Activated B cell treated with CpG ODN at 0.5 μM for 24 hours (primary cell): ENCODE measurements around the gene BCL6. TPM values are rescaled to one million over a fixed set of nuclear protein-coding genes. Genes with fewer than 3 reads are reported as not detected.

Experiments used
- ATAC-seq: fragments of 200-7000 bp; cut with Tn5 transposase; one replicate; pipeline ENCODE4 v1.10.0; 2021; ENCODE audit warnings: low read depth, mild to moderate bottlenecking, moderate library complexity
- CTCF ChIA-PET: fragments of 350-600 bp; sonication (Branson Sonifier 250); formaldehyde crosslinking; loops from one replicate; lab custom pipeline; 2021; ENCODE audit warnings: antibody characterized with exemption; lab: Charles Lee
- POLR2A ChIA-PET: fragments of 350-600 bp; sonication (Branson Sonifier 250); formaldehyde crosslinking; loops from one replicate; lab custom pipeline; 2021; ENCODE audit warnings: antibody characterized with exemption; lab: Charles Lee
- DNase-seq: peaks from one replicate; pipeline ENCODE4 v3.0.0; 2022
- H3K27ac Mint-ChIP-seq: one replicate; pipeline ENCODE4 v1.8.0; 2020; ENCODE audit warnings: mixed read lengths
- H3K27me3 Mint-ChIP-seq: one replicate; pipeline ENCODE4 v1.8.0; 2021; ENCODE audit warnings: mixed read lengths
- H3K36me3 Mint-ChIP-seq: one replicate; pipeline ENCODE4 v1.8.0; 2021; ENCODE audit warnings: low read depth, mixed read lengths
- H3K4me1 Mint-ChIP-seq: one replicate; pipeline ENCODE4 v1.8.0; 2021; ENCODE audit warnings: mixed read lengths
- H3K4me3 Mint-ChIP-seq: one replicate; pipeline ENCODE4 v1.8.0; 2020; ENCODE audit warnings: mild to moderate bottlenecking, mixed read lengths
- H3K9me3 Mint-ChIP-seq: one replicate; pipeline ENCODE4 v1.8.0; 2020; ENCODE audit warnings: mixed read lengths
- CTCF ChIP-seq: fragments of 200-600 bp; IDR thresholded peaks from one replicate; pipeline ENCODE4 v1.8.0; 2022; ENCODE audit warnings: antibody characterized with exemption, mild to moderate bottlenecking
- intact Hi-C: fragments of 100-400 bp; cut with micrococcal nuclease; formaldehyde crosslinking; loops from one replicate; pipeline ENCODE4 v1.15.1; 2024
- total RNA-seq: library from RNA; stranded (reverse); gene quantifications from 2 replicates; pipeline ENCODE4 v1.2.3, GENCODE V29; 2022

Gene BCL6
- total RNA-seq, 1 donor from 2014 or later = 100 TPM

- H3K27ac Mint-ChIP-seq = peak overlapping the region; percentile 90
- peak; percentile 95 for TF ChIP-seq CTCF
- CTCF ChIA-PET = interaction anchor here (0.6 to 6.4 kb wide), 83 partner anchors 10 to 1411 kb away, joined by 3 to 545 read pairs (median 4); no protein-coding TSS in a partner anchor
- DNase-seq (peak; percentile 81), ATAC-seq (peak; percentile 46)
- peak overlapping the region; percentile 98 for H3K4me3 Mint-ChIP-seq
- intact Hi-C loops = loop anchor here (1.0 to 10.0 kb wide), 5 partner anchors 505 to 1495 kb away; no protein-coding TSS in a partner anchor
- H3K27me3 Mint-ChIP-seq = no peaks in the 10 kb centered on the region
- POLR2A ChIA-PET = interaction anchor here (0.5 to 4.6 kb wide), 41 partner anchors 10 to 1411 kb away, joined by 3 to 137 read pairs (median 5); partner anchors contain the start of gene LPP
- H3K4me1 Mint-ChIP-seq = peaks cover 66% of the 10 kb centered on the region
- peaks cover 24% of the 10 kb centered on the region for H3K36me3 Mint-ChIP-seq
- H3K9me3 Mint-ChIP-seq = no peaks in the 10 kb centered on the region
Observed at GRCh38 chr3:187739561-187740332, 5.5 kb downstream of the BCL6 start.

- peaks cover 22% of the 10 kb centered on the region for H3K36me3 Mint-ChIP-seq
- ChIA-PET CTCF (interaction anchor here (0.7 to 6.4 kb wide), 34 partner anchors 11 to 1410 kb away, joined by 3 to 545 read pairs (median 7); no protein-coding TSS in a partner anchor), POLR2A (interaction anchor here (0.5 to 4.6 kb wide), 24 partner anchors 11 to 1412 kb away, joined by 3 to 137 read pairs (median 6); partner anchors contain the start of gene LPP)
- peak overlapping the region; percentile 98 for H3K4me3 Mint-ChIP-seq
- peak overlapping the region; percentile 81 for H3K27ac Mint-ChIP-seq
- H3K27me3 Mint-ChIP-seq = no peaks in the 10 kb centered on the region
- peaks cover 63% of the 10 kb centered on the region for H3K4me1 Mint-ChIP-seq
- H3K9me3 Mint-ChIP-seq = no peaks in the 10 kb centered on the region
- intact Hi-C loops = loop anchor here (10.0 kb wide), 1 partner anchor 1496 kb away; no protein-coding TSS in a partner anchor
- no peak for TF ChIP-seq CTCF
- no peak for ATAC-seq
- peak; percentile 41 for DNase-seq
Observed at GRCh38 chr3:187739094-187739560, 6.1 kb downstream of the BCL6 start.

GRCh38 chr3:187738331-187739093 lies 6.8 kb downstream of the BCL6 start:
- POLR2A ChIA-PET = interaction anchor here (0.6 to 4.6 kb wide), 29 partner anchors 12 to 1413 kb away, joined by 3 to 137 read pairs (median 5); partner anchors contain the start of genes EIF4A2 and LPP
- Mint-ChIP-seq H3K4me1 (peaks cover 61% of the 10 kb centered on the region), H3K9me3 (no peaks in the 10 kb centered on the region), H3K36me3 (peaks cover 19% of the 10 kb centered on the region), H3K27ac (peak overlapping the region; percentile 81), H3K4me3 (peak overlapping the region; percentile 98), H3K27me3 (no peaks in the 10 kb centered on the region)
- intact Hi-C loops = loop anchor here (1.0 to 10.0 kb wide), 2 partner anchors 1410 to 1496 kb away; no protein-coding TSS in a partner anchor
- DNase-seq = peak; percentile 33
- TF ChIP-seq CTCF = no peak
- ATAC-seq = peak; percentile 41
- CTCF ChIA-PET = interaction anchor here (0.6 to 6.4 kb wide), 33 partner anchors 9 to 1533 kb away, joined by 3 to 545 read pairs (median 4); no protein-coding TSS in a partner anchor

- H3K4me1 Mint-ChIP-seq = peaks cover 61% of the 10 kb centered on the region
- H3K27ac Mint-ChIP-seq = peak overlapping the region; percentile 81
- TF ChIP-seq CTCF = no peak
- ChIA-PET CTCF (interaction anchor here (0.6 to 6.4 kb wide), 16 partner anchors 9 to 1411 kb away, joined by 3 to 545 read pairs (median 10); no protein-coding TSS in a partner anchor), POLR2A (interaction anchor here (0.6 to 4.6 kb wide), 17 partner anchors 59 to 1301 kb away, joined by 3 to 137 read pairs (median 7); partner anchors contain the start of genes EIF4A2 and LPP)
- ATAC-seq = no peak
- H3K27me3 Mint-ChIP-seq = no peaks in the 10 kb centered on the region
- DNase-seq = no peak
- H3K9me3 Mint-ChIP-seq = no peaks in the 10 kb centered on the region
- intact Hi-C loops = loop anchor here (1.0 to 10.0 kb wide), 2 partner anchors 1410 to 1497 kb away; no protein-coding TSS in a partner anchor
- peak overlapping the region; percentile 98 for H3K4me3 Mint-ChIP-seq
- peaks cover 24% of the 10 kb centered on the region for H3K36me3 Mint-ChIP-seq
Observed at GRCh38 chr3:187738071-187738330, 7.3 kb downstream of the BCL6 start.
